IPS DF 4.7 (cell line): ENCODE measurements around the gene ROCK2.
"Not testable (repeated sequence)": the region's sequence is repeated elsewhere in the genome, so short reads cannot be mapped to it uniquely, and the experiment has no call there.

Source experiments
- DNase-seq: peaks from one replicate; pipeline ENCODE4 v3.0.0-alpha.2; 2013; ENCODE audit warnings: low spot score; ENCODE audit errors: extremely low read depth

Gene ROCK2

DNA sequence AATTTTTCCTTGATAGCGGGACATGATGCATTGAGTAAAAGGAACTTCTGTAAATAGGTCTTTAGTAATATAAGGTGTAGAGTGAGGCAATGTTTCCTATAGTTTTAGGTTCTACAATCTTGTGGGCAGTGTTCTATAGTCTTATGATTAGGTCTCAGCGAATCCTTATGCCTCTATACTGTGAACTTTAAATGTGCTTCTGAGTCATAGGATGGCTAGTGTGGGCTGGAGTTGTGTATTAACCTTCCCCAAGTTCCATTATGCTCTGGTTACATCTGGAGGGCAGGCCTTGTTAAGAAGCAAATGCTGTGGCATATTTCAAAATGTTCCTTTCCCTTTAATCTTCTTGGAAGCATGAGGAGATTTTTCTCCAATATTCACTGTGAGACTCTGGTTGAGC lies 73.5 kb downstream of the ROCK2 start:
- DNase-seq, result no peak

DNA sequence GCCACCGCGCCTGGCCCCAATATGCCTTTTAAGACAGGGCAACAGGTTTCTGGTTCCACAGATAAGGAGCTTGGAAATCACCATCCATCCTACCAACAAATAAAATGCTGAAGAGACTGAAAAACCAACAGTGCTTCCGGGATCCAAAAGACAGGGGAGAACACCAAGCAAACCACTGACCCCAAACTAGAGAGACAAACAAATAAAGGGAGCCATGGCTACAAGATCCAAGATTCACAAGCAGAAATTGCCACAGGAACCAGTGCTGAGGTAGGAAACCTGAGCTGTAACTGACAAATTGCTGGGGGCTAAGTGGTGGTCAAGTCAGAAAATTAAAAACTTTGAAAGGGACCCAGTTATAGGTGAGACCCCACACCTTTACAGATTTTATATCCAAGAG lies 76.5 kb downstream of the ROCK2 start:
- no peak for DNase-seq

DNA sequence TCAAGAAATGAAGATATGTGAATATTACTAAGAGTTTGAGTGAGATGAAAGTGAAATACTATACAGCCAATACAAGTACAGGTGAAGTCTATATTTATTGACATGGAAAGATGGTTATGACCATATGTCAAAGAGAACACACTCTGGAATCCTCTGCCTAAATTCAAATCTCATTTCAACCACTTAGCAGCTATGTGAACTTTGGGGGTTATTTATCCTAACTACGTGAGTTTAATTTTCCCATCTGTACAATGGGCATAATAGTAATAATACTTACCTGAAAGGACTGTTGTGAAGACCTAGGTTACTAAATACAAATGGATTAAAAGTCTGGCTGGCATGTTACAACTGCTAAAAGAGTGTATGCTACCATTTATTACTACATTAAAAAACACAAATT lies 79.6 kb downstream of the ROCK2 start:
- DNase-seq, result no peak

DNA sequence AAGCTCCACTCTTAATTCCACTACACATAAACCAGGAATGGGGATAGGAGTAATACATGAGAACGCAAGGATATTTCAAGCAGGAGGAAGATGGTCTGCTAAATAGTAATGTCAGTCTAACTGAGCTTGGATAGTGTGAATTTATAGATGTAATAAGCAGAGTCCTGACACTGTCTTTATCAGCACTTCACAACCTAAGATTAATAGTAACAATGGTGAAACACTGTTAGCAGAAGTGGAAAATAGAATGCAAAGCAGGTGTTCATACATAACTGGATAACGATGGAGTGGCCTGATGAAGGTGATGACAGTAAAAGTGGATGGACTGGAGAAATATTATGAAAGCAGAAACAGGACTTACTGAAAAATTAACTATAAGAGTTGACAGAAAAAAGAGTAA lies 80.4 kb downstream of the ROCK2 start:
- DNase-seq, result no peak

DNA sequence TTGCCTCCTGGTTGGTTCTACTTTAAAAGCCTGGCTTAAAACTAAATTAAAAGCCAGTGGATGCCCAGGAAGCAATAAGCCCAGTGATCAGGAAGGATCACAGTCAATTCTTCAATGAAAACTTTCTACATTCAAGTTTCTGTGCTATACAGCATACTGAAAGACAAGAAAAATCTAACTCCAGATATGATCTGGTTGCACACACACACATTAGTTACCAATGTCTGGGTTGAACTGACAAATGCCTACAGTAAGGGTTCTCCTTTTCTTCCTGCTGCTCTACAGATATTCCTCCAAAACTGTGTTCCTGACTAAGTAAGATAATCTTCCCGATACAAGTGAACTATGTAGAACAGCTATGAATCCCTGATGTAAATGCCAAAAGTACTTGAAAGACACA lies 81.3 kb downstream of the ROCK2 start:
- no peak for DNase-seq

DNA sequence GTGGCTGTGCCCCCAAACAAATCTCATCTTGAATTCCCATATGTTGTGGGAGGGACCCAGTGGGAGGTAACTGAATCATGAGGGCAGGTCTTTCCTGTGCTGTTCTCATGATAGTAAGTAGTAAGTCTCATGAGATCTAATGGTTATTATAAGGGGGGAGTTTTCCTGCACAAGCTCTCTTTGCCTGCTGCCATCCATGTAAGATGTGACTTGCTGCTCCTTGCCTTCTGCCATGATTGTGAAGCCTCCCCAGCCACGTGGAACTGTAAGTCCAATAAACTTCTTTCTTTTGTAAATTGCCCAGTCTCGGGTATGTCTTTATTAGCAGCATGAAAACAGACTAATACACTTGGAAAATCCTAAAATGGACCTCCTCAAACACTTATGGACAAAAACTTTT lies 82.0 kb downstream of the ROCK2 start:
- DNase-seq, result not testable (repeated sequence)

DNA sequence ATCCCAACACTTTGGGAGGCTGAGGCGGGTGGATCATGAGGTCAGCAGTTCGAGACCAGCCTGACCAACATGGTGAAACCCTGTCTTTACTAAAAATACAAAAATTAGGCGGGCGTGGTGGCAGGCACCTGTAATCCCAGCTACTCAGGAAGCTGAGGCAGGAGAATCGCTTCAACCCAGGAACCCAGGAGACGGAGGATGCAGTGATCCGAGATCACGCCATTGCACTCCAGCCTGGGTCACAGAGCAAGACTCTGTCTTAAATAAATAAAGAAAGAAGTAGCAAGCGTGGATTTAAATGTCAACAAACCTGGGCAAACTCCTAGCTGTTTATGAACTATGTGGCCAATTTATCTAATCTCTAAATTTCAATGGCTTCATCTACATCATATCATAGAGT lies 82.9 kb downstream of the ROCK2 start:
- DNase-seq, result not testable (repeated sequence)

DNA sequence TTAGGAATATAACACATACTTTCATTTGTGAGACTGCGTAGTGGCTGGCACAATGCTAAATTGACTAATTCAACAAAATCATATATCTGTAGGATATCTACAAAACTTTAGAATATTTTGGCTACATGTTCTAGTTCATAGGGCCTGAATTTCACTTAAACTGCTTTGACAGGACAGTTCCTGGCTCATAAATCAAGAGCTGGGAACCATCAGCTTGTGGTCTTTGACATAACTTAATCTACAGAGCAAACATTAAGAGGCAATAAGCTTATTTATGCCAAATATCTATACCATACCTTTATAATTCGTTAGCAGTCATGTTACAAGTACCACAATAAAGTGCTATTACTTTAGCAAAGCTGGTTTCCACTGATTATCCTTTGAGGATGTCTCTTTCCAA lies 83.5 kb downstream of the ROCK2 start:
- DNase-seq, result no peak

DNA sequence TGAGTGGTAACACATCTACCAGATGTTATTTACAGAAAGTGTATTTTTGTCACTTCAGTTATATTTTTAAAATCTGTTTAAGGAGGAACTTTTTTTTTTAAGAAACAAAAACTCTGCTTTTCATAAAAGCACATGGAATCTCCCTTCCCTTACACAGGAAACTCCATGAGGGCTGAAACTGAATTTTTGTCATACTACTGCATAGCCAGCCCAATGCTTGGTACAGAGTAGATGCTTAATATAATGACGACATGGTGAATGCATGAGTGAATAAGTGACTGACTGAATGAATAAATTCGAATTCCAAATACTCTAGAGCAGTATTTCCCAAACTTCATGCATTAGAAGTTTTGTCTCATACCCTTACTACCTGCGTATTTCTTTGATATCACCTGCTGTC lies 86.5 kb downstream of the ROCK2 start:
- DNase-seq, result no peak

DNA sequence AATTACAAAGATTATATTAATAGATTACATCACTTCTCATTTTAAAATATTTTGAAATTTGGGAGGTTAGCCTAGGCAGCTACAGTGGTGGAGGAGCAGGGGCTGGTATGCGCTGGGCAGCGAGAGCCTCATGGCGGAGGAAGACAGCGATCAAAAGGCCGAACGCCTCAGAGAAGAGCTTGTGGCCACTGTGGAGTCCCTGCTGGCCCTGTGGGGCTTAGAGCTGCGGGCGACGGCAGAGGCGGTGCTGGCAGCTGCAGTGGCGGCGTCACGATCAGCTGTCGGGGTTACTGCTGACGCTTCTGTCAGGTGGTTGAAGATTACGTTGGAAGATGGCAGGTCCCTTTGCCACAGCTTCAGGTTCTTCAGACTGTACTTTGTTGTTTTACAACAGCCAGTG lies 87.4 kb downstream of the ROCK2 start:
- DNase-seq, result no peak

DNA sequence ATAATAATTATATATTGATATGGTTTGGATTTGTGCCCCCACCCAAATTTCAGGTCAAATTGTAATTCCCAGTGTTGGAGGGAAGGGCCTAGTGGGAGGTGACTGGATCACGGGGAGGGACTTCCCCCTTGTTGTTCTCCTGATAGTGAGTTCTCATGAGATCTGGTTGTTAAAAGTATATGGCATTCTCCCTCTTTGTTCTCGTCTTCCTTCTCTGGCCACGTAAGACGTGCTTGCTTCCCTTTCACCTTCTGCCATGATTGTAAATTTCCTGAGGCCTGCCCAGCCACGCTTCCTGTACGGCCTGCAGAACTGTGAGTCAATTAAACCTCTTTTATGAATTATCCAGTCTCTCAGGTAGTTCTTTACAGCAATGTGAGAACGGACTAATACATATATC lies 88.3 kb downstream of the ROCK2 start:
- DNase-seq, result no peak

DNA sequence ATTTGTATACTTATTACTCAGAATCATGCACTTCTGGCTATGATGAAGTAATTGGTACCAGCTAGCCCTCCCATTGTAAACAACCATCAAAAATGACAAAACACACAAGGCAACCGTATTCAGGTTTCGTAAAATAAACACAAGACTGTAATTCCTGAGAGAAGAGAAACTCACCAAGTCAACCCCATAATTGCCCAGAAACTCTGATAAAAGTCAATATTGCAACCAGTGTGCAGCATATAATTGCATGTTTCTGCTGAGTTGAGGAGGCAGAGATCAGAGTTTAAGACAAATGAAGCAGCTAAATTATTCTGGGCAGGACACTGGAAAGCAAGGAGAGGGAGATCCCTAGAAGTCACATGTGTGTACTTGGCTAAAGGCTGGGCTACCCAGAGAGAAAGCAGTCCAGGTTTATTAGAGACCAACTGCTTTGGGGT lies 90.3 kb downstream of the ROCK2 start:
- DNase-seq, result no peak

DNA sequence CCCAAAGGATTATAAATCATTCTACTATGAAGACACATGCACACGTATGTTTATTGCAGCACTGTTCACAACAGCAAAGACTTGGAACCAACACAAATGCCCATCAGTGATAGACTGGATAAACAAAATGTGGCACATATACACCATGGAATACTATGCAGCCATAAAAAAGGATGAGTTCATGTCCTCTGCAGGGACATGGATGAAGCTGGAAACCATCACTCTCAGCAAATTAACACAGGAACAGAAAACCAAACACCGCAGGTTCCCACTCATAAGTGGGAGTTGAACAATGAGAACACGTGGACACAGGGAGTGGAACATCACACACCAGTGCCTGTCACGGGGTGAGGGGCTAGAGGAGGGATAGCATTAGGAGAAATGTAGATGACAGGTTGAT lies 92.0 kb downstream of the ROCK2 start:
- DNase-seq, result not testable (repeated sequence)

DNA sequence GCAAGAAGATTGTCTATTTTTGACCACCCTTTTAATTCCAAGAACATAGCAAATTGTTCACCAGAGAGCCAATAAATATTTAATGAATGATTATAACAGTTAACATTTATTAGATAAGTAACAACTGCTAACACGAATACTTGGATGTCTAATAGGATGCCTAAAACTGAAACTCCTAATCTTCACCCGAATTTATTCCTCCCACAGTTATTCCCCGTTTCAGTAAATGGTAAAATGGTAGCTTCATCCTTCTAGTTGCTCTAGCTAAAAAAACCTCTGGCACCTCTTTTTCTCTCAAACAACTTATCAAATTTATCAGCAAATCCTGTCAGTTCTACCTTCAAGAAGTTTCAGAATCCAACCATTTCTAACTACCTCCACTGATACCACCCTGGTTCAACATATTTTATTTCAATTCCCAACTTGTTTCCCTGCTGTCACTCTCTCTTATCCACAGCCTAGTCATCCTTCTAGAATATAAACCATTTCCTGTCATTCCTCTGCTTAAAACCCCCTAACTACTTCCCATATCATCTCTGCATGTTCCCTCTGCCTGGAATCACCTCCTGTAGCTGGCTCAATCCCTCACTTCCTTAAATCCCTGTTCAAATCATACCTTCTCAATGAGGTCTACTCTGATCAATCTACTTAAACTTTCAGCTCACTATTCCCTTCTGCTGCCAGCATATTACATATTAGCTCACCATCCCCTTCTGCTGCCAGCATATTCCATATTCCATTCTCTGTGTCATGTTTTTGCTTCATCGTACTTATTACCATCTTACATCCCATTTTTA lies 93.8 kb downstream of the ROCK2 start:
- DNase-seq, result no peak

DNA sequence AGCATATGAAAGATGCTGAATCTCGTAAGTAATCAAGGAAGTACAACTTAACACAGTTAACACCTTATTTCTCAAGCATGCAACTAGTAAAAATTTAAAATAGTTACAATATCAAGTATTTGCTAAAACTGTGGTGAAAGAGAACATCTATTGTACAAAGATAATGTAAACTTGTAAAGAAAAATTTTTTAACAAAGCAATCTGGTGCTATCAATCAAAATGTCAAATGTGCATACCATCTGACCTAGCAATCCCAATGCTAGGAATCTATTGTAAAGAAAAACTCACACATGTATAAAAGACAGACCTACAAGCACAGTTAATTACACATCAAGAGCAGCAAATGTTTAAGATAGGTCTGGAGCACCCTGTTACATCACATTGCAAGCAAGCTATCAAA lies 99.1 kb downstream of the ROCK2 start:
- DNase-seq, result no peak

DNA sequence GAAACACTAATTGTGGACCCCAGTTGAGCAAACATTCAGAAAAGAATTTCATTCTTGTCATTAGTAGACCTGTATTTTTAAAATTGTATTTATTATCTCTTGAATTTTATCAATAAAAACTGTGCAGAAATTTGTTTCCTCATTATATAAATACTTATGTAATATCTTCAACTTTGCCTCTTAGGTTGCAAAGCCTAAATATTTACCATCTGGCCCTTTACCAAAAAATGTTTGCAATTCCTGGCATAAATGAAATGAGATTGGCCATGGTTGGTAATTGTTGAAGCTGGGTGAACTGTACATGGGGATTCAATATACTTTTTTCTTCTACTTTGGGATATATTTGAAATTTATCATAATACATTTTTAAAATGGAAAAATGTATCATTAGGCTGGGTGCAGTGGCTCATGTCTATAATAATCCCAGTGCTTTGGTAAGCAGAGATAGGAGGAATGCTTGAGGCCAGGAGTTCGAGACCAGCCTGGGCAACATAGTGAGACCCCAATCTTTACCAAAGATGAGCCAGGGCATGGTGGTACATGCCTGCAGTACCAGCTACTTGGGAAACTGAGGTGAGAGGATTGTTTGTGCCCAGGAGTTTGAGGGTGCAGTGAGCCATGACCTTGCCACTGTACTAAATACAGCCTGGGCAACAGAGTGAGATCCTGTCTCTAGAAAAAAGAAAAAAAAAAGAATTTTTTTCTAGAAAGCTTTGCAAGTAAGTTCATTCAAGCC lies 100.2 kb downstream of the ROCK2 start:
- no peak for DNase-seq

DNA sequence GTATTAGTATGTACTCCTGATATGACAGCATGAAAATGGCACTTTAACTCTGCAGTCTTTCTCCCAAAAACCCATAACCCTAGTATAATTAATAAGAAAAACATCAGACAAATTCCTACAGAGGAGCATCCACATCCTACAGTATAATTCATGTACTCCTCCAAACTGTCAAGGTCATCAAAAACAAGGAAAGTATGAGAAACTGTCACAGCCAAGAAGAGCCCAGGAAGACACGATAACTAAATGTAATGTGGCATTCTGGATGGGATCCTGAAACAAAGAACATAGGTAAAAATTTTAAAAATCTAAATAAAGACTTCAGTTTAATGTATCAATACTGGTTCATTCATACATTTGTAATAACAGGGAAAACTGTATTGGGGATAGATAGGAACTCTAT lies 100.9 kb downstream of the ROCK2 start:
- DNase-seq, result no peak

DNA sequence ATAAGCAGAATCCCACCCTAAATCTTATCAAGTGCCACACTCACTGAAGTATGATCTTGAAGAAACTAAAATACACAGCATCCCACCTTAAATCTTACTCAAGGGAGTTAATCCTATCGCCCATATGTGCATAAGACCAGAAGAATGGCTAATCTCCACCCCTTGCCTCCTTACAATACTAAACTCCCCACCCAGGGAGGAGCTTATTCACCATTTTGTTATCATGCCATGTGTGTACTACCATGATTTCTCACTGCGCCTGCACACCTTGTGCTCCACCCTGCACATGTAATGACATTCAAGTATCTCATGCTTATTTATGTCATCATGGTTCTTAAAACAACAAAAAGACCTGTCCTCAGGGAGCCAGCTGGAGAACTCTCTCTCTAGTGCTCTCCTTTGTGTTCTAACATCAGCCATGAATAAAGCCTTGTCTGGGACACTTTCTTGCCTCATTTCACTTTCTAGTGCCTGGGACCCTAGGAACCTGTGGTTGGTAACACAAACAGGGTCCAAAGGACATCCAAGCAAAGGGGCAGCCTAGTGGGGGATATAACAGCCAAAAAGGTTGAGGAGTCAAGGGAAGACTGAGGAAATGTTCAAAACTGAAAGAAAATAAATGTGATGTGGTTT lies 101.8 kb downstream of the ROCK2 start:
- no peak for DNase-seq

DNA sequence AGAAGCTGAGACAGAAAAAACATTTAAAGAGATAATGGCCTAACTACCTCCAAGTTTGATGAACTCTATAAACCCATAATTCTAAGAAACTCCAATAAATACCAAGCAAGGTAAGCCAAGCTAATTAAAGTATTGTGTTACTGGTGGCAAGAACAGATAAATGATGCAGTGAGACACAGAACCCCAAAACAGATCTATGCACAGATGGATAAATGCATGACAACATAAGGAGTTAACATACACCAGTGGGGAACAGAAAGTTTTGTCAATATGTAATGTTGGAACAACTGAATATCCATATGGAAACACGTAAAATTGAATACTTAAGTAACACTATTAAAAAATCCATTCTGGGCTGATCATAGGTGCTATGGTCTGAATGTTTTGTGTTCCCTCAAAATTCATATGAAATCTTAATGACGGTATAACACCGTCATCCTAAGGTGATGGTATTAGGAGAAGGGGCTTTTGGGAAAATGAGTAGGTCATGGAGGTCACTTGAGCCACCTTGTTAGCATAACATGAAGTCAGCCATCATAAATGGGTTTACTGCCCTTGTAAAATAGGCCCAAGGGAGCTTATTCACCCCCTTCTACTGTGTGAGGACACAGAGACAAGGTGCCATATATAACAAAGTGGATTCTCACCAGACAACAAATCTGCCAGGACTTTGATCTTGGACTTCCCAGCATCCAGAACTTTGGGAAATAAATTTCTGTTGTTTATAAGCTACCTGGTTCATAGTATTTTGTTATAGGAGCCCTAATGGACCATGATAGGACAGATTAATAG lies 102.8 kb downstream of the ROCK2 start:
- no peak for DNase-seq

DNA sequence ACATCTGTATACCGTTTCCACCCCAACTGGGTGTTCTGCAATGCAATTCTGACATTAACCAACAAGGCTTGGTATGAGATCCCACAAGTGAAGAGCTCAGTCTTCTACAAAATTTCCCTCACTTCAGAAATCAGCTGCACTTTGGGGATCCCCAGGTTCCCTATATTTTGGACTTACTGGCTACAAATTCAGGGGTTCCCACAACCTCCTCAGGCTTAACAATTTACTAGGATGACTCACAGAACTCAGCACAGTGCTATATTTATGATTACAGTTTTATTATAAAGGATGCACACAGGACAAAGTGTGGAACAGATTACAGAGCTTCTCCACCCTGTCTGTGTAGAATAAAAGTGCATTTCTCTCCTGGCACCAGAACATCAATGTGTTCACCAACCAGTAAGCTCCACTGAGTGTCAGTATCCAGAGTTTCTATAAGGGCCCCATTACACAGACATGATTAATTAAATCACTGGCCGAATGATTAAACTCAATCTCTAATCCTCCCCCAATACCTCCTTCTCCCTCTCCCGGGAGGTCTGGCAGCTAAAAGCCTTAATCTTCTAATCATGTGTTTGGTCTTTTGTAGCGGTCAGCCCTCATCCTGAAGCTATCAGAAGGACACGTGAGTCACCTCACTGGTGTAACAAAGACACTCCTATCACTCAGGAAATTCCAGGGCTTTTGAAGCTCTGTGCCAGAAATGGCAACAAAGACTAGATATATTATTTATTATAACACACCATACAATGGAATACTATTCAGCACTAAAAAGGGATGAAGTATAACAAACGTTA lies 104.6 kb downstream of the ROCK2 start:
- DNase-seq, result no peak

DNA sequence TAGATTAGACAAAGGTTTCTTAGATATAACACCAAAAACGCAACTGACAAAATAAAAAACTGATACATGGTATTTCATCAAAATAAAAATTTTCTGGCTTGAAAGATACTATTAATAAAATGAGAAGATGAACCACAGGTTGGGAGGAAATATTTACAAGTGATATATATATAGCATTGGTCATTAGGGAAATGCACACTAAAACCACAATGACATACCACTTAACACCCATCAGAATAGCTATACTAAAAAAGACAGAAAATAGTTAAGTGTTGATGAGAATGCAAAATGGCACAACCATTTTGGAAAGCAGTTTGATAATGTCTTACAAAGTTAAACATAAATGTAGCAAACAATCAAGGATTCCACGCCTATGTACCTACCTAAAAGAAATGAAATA lies 105.3 kb downstream of the ROCK2 start:
- no peak for DNase-seq
